HG03196 (cell line): ENCODE measurements around the gene HSPG2.
"Not testable (repeated sequence)": the region's sequence is repeated elsewhere in the genome, so short reads cannot be mapped to it uniquely, and the experiment has no call there.

ENCODE experiments used
- ATAC-seq: cut with Tn5 transposase; IDR thresholded peaks from one replicate; pipeline ENCODE4 v1.9.1; 2021; ENCODE audit not compliant: unreplicated experiment

HSPG2 gene

GRCh38 chr1:21937034-21937371 is at the start of gene HSPG2:
Gene HSPG2, minus strand, starts transcription at chr1:21937310. Its CDS starts 93 bp downstream, at chr1:21937217.
- no peak for ATAC-seq

- ATAC-seq: not testable (repeated sequence)
Measured at GRCh38 chr1:21986386-21986785, 49.3 kb upstream of the HSPG2 start.

- ATAC-seq: not testable (repeated sequence)
Measured at GRCh38 chr1:21985893-21986292, 48.8 kb upstream of the HSPG2 start.

GRCh38 chr1:21983539-21983938 is 46.4 kb upstream of the HSPG2 start:
- not testable (repeated sequence) for ATAC-seq

- not testable (repeated sequence) for ATAC-seq
Measured at GRCh38 chr1:21982122-21982521, 45.0 kb upstream of the HSPG2 start.

- not testable (repeated sequence) for ATAC-seq
Measured at GRCh38 chr1:21981253-21981652, 44.1 kb upstream of the HSPG2 start.

- ATAC-seq: not testable (repeated sequence)
Measured at GRCh38 chr1:21980515-21981220, 43.6 kb upstream of the HSPG2 start.

- ATAC-seq: not testable (repeated sequence)
Measured at GRCh38 chr1:21978209-21978608, 41.1 kb upstream of the HSPG2 start.

GRCh38 chr1:21976703-21977239 is 39.7 kb upstream of the HSPG2 start, which contains the start of gene CELA3B:
Gene CELA3B, plus strand, starts transcription at chr1:21977022. Its CDS starts 18 bp downstream, at chr1:21977040.
- ATAC-seq: not testable (repeated sequence)

- ATAC-seq: not testable (repeated sequence)
Measured at GRCh38 chr1:21975296-21975695, 38.2 kb upstream of the HSPG2 start.

GRCh38 chr1:21974699-21975098 is 37.6 kb upstream of the HSPG2 start:
- not testable (repeated sequence) for ATAC-seq

- not testable (repeated sequence) for ATAC-seq
Measured at GRCh38 chr1:21973948-21974347, 36.8 kb upstream of the HSPG2 start.

- ATAC-seq: not testable (repeated sequence)
Measured at GRCh38 chr1:21972973-21973441, 35.9 kb upstream of the HSPG2 start.

GRCh38 chr1:21970523-21970922 is 33.4 kb upstream of the HSPG2 start:
- not testable (repeated sequence) for ATAC-seq

- ATAC-seq: not testable (repeated sequence)
Measured at GRCh38 chr1:21969066-21969465, 32.0 kb upstream of the HSPG2 start.

- ATAC-seq: not testable (repeated sequence)
Measured at GRCh38 chr1:21967216-21967615, 30.1 kb upstream of the HSPG2 start.

GRCh38 chr1:21966247-21967000 is 29.3 kb upstream of the HSPG2 start:
- ATAC-seq: no peak

GRCh38 chr1:21963477-21964217 is 26.5 kb upstream of the HSPG2 start:
- ATAC-seq: no peak

GRCh38 chr1:21961799-21962198 is 24.7 kb upstream of the HSPG2 start:
- no peak for ATAC-seq

- no peak for ATAC-seq
Measured at GRCh38 chr1:21961337-21961736, 24.2 kb upstream of the HSPG2 start.
